ENCODE results near the gene IQGAP2. TPM values are rescaled to one million over a fixed set of nuclear protein-coding genes. Genes with fewer than 3 reads are reported as not detected.

The IQGAP2 gene
- total RNA-seq, 2 donors from 2014 or later: 117 to 134 TPM

- Mint-ChIP-seq H3K4me1 (peaks cover 25% of the 10 kb centered on the region), H3K36me3 (ENCODE audit: low read depth) (peaks cover 2% of the 10 kb centered on the region), H3K27me3 (no peaks in the 10 kb centered on the region), H3K4me3 (no peak overlapping the region), H3K27ac (no peak overlapping the region)
- no peak for DNase-seq
- ATAC-seq: no peak
- H3K9me3 ChIP-seq (ENCODE audit: control insufficient read depth, low read length, poor library complexity, severe bottlenecking): no peaks in the 10 kb centered on the region
These were observed 34.9 kb downstream of the IQGAP2 start for GRCh38 chr5:76438025-76438424.

GRCh38 chr5:76439201-76439600 lies 36.1 kb downstream of the IQGAP2 start:
- Mint-ChIP-seq H3K27me3 (no peaks in the 10 kb centered on the region), H3K4me1 (peaks cover 22% of the 10 kb centered on the region), H3K4me3 (no peak overlapping the region), H3K27ac (no peak overlapping the region), H3K36me3 (ENCODE audit: low read depth) (peaks cover 2% of the 10 kb centered on the region)
- DNase-seq: no peak
- no peak for ATAC-seq
- H3K9me3 ChIP-seq (ENCODE audit: control insufficient read depth, low read length, poor library complexity, severe bottlenecking): no peaks in the 10 kb centered on the region

- peaks cover 23% of the 10 kb centered on the region for H3K4me1 Mint-ChIP-seq
- ATAC-seq: no peak
- DNase-seq: no peak
- no peak overlapping the region for H3K27ac Mint-ChIP-seq
- no peaks in the 10 kb centered on the region for H3K27me3 Mint-ChIP-seq
- H3K36me3 Mint-ChIP-seq (ENCODE audit: low read depth): peaks cover 3% of the 10 kb centered on the region
- no peak overlapping the region for H3K4me3 Mint-ChIP-seq
- no peaks in the 10 kb centered on the region for H3K9me3 ChIP-seq (ENCODE audit: control insufficient read depth, low read length, poor library complexity, severe bottlenecking)
These were observed 36.8 kb downstream of the IQGAP2 start for GRCh38 chr5:76439929-76440328.

- H3K36me3 Mint-ChIP-seq (ENCODE audit: low read depth): peaks cover 9% of the 10 kb centered on the region
- no peak overlapping the region for H3K4me3 Mint-ChIP-seq
- DNase-seq (no peak), ATAC-seq (no peak)
- H3K9me3 ChIP-seq (ENCODE audit: control insufficient read depth, low read length, poor library complexity, severe bottlenecking): no peaks in the 10 kb centered on the region
- H3K4me1 Mint-ChIP-seq: peaks cover 29% of the 10 kb centered on the region
- no peak overlapping the region for H3K27ac Mint-ChIP-seq
- no peaks in the 10 kb centered on the region for H3K27me3 Mint-ChIP-seq
These were observed 38.0 kb downstream of the IQGAP2 start for GRCh38 chr5:76441101-76441500.

DNA sequence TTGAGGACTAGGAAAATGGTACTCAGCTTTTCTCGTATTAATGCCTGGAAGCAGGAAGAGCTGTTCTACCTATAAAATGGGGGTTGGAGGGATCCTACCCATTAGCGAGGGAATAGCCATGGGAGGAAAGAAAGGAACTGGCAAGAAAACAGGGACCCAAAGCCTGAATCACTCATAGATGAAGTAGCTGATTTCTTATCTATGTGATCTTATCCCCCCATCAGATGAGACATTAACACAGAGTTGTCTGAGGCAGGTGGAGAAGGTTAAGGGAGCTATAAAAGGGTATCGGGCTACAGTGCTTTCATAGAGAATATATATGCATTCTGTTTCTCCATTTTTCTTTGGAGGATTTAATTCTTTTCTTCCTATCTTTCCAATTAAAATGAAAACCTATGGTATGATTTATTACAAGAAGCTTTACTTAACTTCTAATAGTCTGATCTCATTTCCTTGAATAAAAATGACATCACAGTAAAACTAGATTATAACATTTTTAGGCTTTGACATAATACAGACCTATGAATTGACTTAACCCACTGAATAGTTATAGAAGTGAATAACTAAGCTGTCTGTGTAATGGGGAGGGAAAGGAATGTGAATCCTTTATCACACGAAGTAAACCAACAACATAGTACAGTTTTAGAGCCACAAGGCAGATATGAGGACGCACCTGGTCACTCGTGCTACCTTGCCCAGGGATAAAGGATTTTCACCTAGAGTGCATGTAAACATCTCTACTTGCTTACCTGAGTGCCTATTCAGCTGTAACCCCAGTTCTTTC lies 39.0 kb downstream of the IQGAP2 start:
- Mint-ChIP-seq H3K4me3 (no peak overlapping the region), H3K36me3 (ENCODE audit: low read depth) (peaks cover 9% of the 10 kb centered on the region), H3K4me1 (peaks cover 30% of the 10 kb centered on the region), H3K27me3 (no peaks in the 10 kb centered on the region), H3K27ac (no peak overlapping the region)
- DNase-seq (no peak), ATAC-seq (no peak)
- H3K9me3 ChIP-seq (ENCODE audit: control insufficient read depth, low read length, poor library complexity, severe bottlenecking): no peaks in the 10 kb centered on the region

- no peak overlapping the region for H3K27ac Mint-ChIP-seq
These were observed 40.1 kb downstream of the IQGAP2 start for GRCh38 chr5:76443066-76443800.

DNA sequence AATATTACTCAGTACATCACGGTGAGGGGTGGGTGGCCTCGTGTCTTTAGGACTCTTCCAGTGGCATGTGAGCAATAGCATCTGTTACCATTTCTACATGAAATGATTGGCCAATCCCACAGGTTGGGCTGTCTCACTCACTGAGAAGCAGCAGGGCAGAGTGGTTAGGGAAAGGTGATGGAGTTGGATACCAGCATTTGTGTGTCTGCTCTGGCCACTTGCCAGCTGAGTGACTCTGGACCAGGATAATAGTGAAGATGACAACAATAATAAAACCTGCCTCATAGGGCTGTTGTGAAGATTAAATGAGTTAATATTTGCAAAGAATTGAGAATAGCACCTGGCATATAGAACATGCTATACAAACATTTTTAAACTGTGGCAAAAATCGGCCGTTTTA lies 42.0 kb downstream of the IQGAP2 start:
- DNase-seq (no peak), ATAC-seq (no peak)
- no peaks in the 10 kb centered on the region for H3K9me3 ChIP-seq (ENCODE audit: control insufficient read depth, low read length, poor library complexity, severe bottlenecking)
- no peaks in the 10 kb centered on the region for H3K27me3 Mint-ChIP-seq
- peaks cover 11% of the 10 kb centered on the region for H3K36me3 Mint-ChIP-seq (ENCODE audit: low read depth)
- H3K4me3 Mint-ChIP-seq: no peak overlapping the region
- H3K4me1 Mint-ChIP-seq: peaks cover 50% of the 10 kb centered on the region
- peak overlapping the region; percentile 45 for H3K27ac Mint-ChIP-seq

More at GRCh38 chr5:76443066-76443800, 40.1 kb downstream of the IQGAP2 start:
- Mint-ChIP-seq H3K36me3 (ENCODE audit: low read depth) (peaks cover 7% of the 10 kb centered on the region), H3K4me3 (no peak overlapping the region), H3K27me3 (no peaks in the 10 kb centered on the region), H3K4me1 (peaks cover 36% of the 10 kb centered on the region)
- ATAC-seq: no peak
- no peak for DNase-seq
- no peaks in the 10 kb centered on the region for H3K9me3 ChIP-seq (ENCODE audit: control insufficient read depth, low read length, poor library complexity, severe bottlenecking)

- Mint-ChIP-seq H3K36me3 (ENCODE audit: low read depth) (peaks cover 11% of the 10 kb centered on the region), H3K27me3 (no peaks in the 10 kb centered on the region), H3K4me3 (peak overlapping the region; percentile 25), H3K4me1 (peaks cover 57% of the 10 kb centered on the region), H3K27ac (no peak overlapping the region)
- ATAC-seq: no peak
- DNase-seq: no peak
- no peaks in the 10 kb centered on the region for H3K9me3 ChIP-seq (ENCODE audit: control insufficient read depth, low read length, poor library complexity, severe bottlenecking)
These were observed 42.7 kb downstream of the IQGAP2 start for GRCh38 chr5:76445830-76446229.

- Mint-ChIP-seq H3K27me3 (no peaks in the 10 kb centered on the region), H3K27ac (no peak overlapping the region), H3K4me3 (no peak overlapping the region), H3K36me3 (ENCODE audit: low read depth) (peaks cover 11% of the 10 kb centered on the region), H3K4me1 (peaks cover 55% of the 10 kb centered on the region)
- ATAC-seq: no peak
- DNase-seq: no peak
- H3K9me3 ChIP-seq (ENCODE audit: control insufficient read depth, low read length, poor library complexity, severe bottlenecking): no peaks in the 10 kb centered on the region
These were observed 43.7 kb downstream of the IQGAP2 start for GRCh38 chr5:76446776-76447175.

- peaks cover 11% of the 10 kb centered on the region for H3K36me3 Mint-ChIP-seq (ENCODE audit: low read depth)
- DNase-seq (no peak), ATAC-seq (no peak)
- peaks cover 47% of the 10 kb centered on the region for H3K4me1 Mint-ChIP-seq
- no peak overlapping the region for H3K27ac Mint-ChIP-seq
- H3K27me3 Mint-ChIP-seq: no peaks in the 10 kb centered on the region
- no peak overlapping the region for H3K4me3 Mint-ChIP-seq
- no peaks in the 10 kb centered on the region for H3K9me3 ChIP-seq (ENCODE audit: control insufficient read depth, low read length, poor library complexity, severe bottlenecking)
These were observed 46.5 kb downstream of the IQGAP2 start for GRCh38 chr5:76449606-76450005.

- peaks cover 9% of the 10 kb centered on the region for H3K36me3 Mint-ChIP-seq (ENCODE audit: low read depth)
- no peak overlapping the region for H3K27ac Mint-ChIP-seq
- DNase-seq (no peak), ATAC-seq (no peak)
- H3K4me1 Mint-ChIP-seq: peaks cover 44% of the 10 kb centered on the region
- peak overlapping the region; percentile 39 for H3K4me3 Mint-ChIP-seq
- H3K9me3 ChIP-seq (ENCODE audit: control insufficient read depth, low read length, poor library complexity, severe bottlenecking): no peaks in the 10 kb centered on the region
- H3K27me3 Mint-ChIP-seq: no peaks in the 10 kb centered on the region
These were observed 47.0 kb downstream of the IQGAP2 start for GRCh38 chr5:76450054-76450453.

DNA sequence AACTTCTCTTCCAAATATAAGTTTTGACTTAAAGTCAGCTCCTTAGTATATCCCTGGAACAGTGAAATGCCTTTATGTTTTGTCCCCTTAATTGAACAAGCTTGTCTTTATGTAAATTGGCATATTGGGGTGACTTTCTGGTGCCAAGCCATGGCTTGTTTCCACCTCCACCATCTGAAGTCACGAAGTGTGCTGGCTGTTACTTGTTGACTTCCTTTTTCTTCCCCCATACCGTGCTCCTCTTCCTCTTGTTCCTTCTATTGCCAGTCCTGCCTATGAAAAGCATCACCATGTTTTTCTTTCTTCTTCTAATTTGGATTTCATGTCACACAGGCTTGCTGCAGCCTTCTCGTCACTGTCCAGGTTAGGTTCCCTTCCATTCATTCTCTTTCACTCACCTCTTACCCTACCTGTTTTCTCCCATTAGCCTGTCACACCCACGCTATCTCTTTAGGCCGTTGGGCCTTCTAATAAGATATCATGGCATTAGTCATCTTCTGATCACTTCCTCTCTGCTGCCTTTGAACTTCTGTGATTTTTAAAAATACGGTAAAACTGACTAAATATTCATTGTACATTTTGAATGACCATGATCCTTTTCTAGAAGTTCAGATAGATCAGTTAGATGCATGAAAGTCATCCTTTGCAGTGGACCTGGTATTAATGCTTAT lies 48.1 kb downstream of the IQGAP2 start:
- peaks cover 44% of the 10 kb centered on the region for H3K4me1 Mint-ChIP-seq
- no peak for ATAC-seq
- peak overlapping the region; percentile 1 for H3K27ac Mint-ChIP-seq
- H3K9me3 ChIP-seq (ENCODE audit: control insufficient read depth, low read length, poor library complexity, severe bottlenecking): no peaks in the 10 kb centered on the region
- no peak overlapping the region for H3K4me3 Mint-ChIP-seq
- H3K27me3 Mint-ChIP-seq: no peaks in the 10 kb centered on the region
- no peak for DNase-seq
- peaks cover 4% of the 10 kb centered on the region for H3K36me3 Mint-ChIP-seq (ENCODE audit: low read depth)

GRCh38 chr5:76455531-76456133 lies 52.5 kb downstream of the IQGAP2 start:
- H3K27ac Mint-ChIP-seq: peak overlapping the region; percentile 34
- H3K9me3 ChIP-seq (ENCODE audit: control insufficient read depth, low read length, poor library complexity, severe bottlenecking): no peaks in the 10 kb centered on the region

More at GRCh38 chr5:76455531-76456133, 52.5 kb downstream of the IQGAP2 start:
- DNase-seq (no peak), ATAC-seq (no peak)
- Mint-ChIP-seq H3K4me3 (peak overlapping the region; percentile 28), H3K27me3 (no peaks in the 10 kb centered on the region), H3K4me1 (peaks cover 40% of the 10 kb centered on the region), H3K36me3 (ENCODE audit: low read depth) (no peaks in the 10 kb centered on the region)
